GM19372 (cell line): ENCODE measurements around the gene DLGAP1.

Experiments used
- ATAC-seq: cut with Tn5 transposase; IDR thresholded peaks from one replicate; pipeline ENCODE4 v1.9.1; 2021; ENCODE audit warnings: mild to moderate bottlenecking, low read depth, moderate library complexity; ENCODE audit not compliant: unreplicated experiment

The DLGAP1 gene

GRCh38 chr18:4246374-4246773 is 208.7 kb downstream of the DLGAP1 start:
- no peak for ATAC-seq

GRCh38 chr18:4245456-4245855 is 209.7 kb downstream of the DLGAP1 start:
- ATAC-seq, result no peak

GRCh38 chr18:4242431-4243161 is 212.5 kb downstream of the DLGAP1 start:
- ATAC-seq, result no peak

- ATAC-seq, result no peak
These were observed 214.0 kb downstream of the DLGAP1 start for GRCh38 chr18:4241090-4241617.

GRCh38 chr18:4238966-4239365 is 216.1 kb downstream of the DLGAP1 start:
- no peak for ATAC-seq

- ATAC-seq, result no peak
These were observed 217.5 kb downstream of the DLGAP1 start for GRCh38 chr18:4237664-4238041.

GRCh38 chr18:4236940-4237663 is 218.0 kb downstream of the DLGAP1 start:
- no peak for ATAC-seq

GRCh38 chr18:4233468-4233867 is 221.6 kb downstream of the DLGAP1 start:
- no peak for ATAC-seq

- ATAC-seq, result no peak
These were observed 222.5 kb downstream of the DLGAP1 start for GRCh38 chr18:4232656-4233055.

- no peak for ATAC-seq
These were observed 223.8 kb downstream of the DLGAP1 start for GRCh38 chr18:4231260-4231659.

GRCh38 chr18:4230450-4231168 is 224.5 kb downstream of the DLGAP1 start:
- ATAC-seq, result no peak

- no peak for ATAC-seq
These were observed 230.9 kb downstream of the DLGAP1 start for GRCh38 chr18:4224031-4224704.

GRCh38 chr18:4211111-4211837 is 243.8 kb downstream of the DLGAP1 start:
- no peak for ATAC-seq

GRCh38 chr18:4208366-4208765 is 246.7 kb downstream of the DLGAP1 start:
- no peak for ATAC-seq

- ATAC-seq, result no peak
These were observed 247.6 kb downstream of the DLGAP1 start for GRCh38 chr18:4207383-4207985.

- no peak for ATAC-seq
These were observed 250.7 kb downstream of the DLGAP1 start for GRCh38 chr18:4204438-4204720.

GRCh38 chr18:4203568-4204437 is 251.3 kb downstream of the DLGAP1 start:
- ATAC-seq, result no peak

- ATAC-seq, result no peak
These were observed 254.7 kb downstream of the DLGAP1 start for GRCh38 chr18:4200399-4200798.

GRCh38 chr18:4198956-4199355 is 256.2 kb downstream of the DLGAP1 start:
- no peak for ATAC-seq
